Type B pancreatic cell (in vitro differentiated cells): ENCODE data around the gene QKI. TPM values are rescaled to one million over a fixed set of nuclear protein-coding genes. Genes with fewer than 3 reads are reported as not detected.
A peak's percentile ranks its signal among the peaks of the same experiment; 100 is the strongest.

Experiments
- DNase-seq: peaks from one replicate; pipeline ENCODE4 v3.0.0; 2021; ENCODE audit warnings: mixed read lengths; ENCODE audit not compliant: unreplicated experiment; ENCODE audit errors: extremely low spot score
- H3K27ac Mint-ChIP-seq: 2 replicates; pipeline ENCODE4 v1.8.0; 2021; ENCODE audit warnings: mild to moderate bottlenecking, mixed read lengths
- H3K27me3 Mint-ChIP-seq: 2 replicates; pipeline ENCODE4 v1.8.0; 2021; ENCODE audit warnings: mixed read lengths
- H3K36me3 Mint-ChIP-seq: 2 replicates; pipeline ENCODE4 v1.8.0; 2021; ENCODE audit warnings: mixed read lengths
- H3K4me1 Mint-ChIP-seq: one replicate; pipeline ENCODE4 v1.8.0; 2021; ENCODE audit warnings: mixed read lengths; ENCODE audit not compliant: unreplicated experiment
- H3K4me3 Mint-ChIP-seq: 2 replicates; pipeline ENCODE4 v1.8.0; 2021; ENCODE audit warnings: mild to moderate bottlenecking, mixed read lengths
- H3K9me3 Mint-ChIP-seq: 2 replicates; pipeline ENCODE4 v1.8.0; 2021; ENCODE audit warnings: mixed read lengths
- long read RNA-seq: library from polyadenylated mRNA; unstranded; transcript quantifications from one replicate; pipeline ENCODE4 v2.0.0, GENCODE V29; 2020
- total RNA-seq: library from RNA; stranded (reverse); gene quantifications from 2 replicates; pipeline ENCODE4 v1.2.1, GENCODE V29; 2021; ENCODE audit warnings: low replicate concordance
- TF ChIP-seq, protein P1 (sequence below): fragments of 200-600 bp; sonication (generic); conservative IDR thresholded peaks from 2 replicates; pipeline ENCODE4 v1.5.0; 2021; ENCODE audit warnings: antibody characterized with exemption, mild to moderate bottlenecking

Gene QKI
- 50.4 and 150 TPM in 2 replicates for total RNA-seq
- long read RNA-seq, full-length matches to known transcripts: 3 of 14 reads
- long read RNA-seq, partial matches to known transcripts: 6 of 14 reads
- long read RNA-seq, other reads (novel, unspliced or antisense): 5 of 14 reads

- H3K4me3 Mint-ChIP-seq: peak within 1 kb of the TSS; percentile 92
- no peaks in the 10 kb centered on the region for H3K27me3 Mint-ChIP-seq
- TF ChIP-seq, protein P1, sequence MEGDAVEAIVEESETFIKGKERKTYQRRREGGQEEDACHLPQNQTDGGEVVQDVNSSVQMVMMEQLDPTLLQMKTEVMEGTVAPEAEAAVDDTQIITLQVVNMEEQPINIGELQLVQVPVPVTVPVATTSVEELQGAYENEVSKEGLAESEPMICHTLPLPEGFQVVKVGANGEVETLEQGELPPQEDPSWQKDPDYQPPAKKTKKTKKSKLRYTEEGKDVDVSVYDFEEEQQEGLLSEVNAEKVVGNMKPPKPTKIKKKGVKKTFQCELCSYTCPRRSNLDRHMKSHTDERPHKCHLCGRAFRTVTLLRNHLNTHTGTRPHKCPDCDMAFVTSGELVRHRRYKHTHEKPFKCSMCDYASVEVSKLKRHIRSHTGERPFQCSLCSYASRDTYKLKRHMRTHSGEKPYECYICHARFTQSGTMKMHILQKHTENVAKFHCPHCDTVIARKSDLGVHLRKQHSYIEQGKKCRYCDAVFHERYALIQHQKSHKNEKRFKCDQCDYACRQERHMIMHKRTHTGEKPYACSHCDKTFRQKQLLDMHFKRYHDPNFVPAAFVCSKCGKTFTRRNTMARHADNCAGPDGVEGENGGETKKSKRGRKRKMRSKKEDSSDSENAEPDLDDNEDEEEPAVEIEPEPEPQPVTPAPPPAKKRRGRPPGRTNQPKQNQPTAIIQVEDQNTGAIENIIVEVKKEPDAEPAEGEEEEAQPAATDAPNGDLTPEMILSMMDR: no peak
- H3K4me1 Mint-ChIP-seq: peaks cover 30% of the 10 kb centered on the region
- H3K36me3 Mint-ChIP-seq: no peaks in the 10 kb centered on the region
- H3K27ac Mint-ChIP-seq: peak within 1 kb of the TSS; percentile 83
- DNase-seq: peak; percentile 81
- H3K9me3 Mint-ChIP-seq: no peaks in the 10 kb centered on the region
These were observed at the start of gene QKI for GRCh38 chr6:163414117-163414945. QKI (plus strand) TSS chr6:163414718; CDS start chr6:163415194, 476 bp downstream.

GRCh38 chr6:163366288-163366687 lies 48.2 kb upstream of the QKI start:
- Mint-ChIP-seq H3K4me1 (peaks cover 17% of the 10 kb centered on the region), H3K9me3 (no peaks in the 10 kb centered on the region), H3K4me3 (no peak overlapping the region), H3K27ac (no peak overlapping the region), H3K36me3 (no peaks in the 10 kb centered on the region), H3K27me3 (no peaks in the 10 kb centered on the region)
- no peak for DNase-seq
- TF ChIP-seq, protein P1: no peak

GRCh38 chr6:163367497-163368183 lies 46.9 kb upstream of the QKI start:
- no peaks in the 10 kb centered on the region for H3K36me3 Mint-ChIP-seq
- H3K27ac Mint-ChIP-seq: no peak overlapping the region
- H3K4me3 Mint-ChIP-seq: no peak overlapping the region
- no peak for DNase-seq
- H3K27me3 Mint-ChIP-seq: no peaks in the 10 kb centered on the region
- peaks cover 17% of the 10 kb centered on the region for H3K4me1 Mint-ChIP-seq
- H3K9me3 Mint-ChIP-seq: no peaks in the 10 kb centered on the region
- TF ChIP-seq, protein P1: no peak

DNA sequence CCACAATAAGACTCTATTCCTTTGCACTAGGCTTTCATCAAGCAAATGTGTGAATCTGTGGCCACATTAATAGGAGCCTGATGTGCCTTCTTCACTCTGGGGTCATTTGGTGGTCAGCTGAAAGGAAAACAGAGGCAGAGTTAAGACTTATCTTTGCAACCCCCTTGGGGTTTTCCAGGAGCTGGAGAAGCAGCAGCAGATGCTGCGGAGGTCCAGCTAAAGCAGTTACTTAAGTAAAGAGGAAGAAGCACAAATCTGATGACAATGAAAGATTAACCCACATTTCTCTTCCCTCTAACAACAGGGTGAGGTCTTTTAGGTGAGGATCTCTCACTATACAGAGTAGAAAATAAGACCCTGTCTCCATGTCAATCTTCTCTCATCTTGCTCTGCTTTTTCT lies 45.4 kb upstream of the QKI start:
- peaks cover 17% of the 10 kb centered on the region for H3K4me1 Mint-ChIP-seq
- H3K27ac Mint-ChIP-seq: no peak overlapping the region
- no peak overlapping the region for H3K4me3 Mint-ChIP-seq
- no peak for DNase-seq
- no peaks in the 10 kb centered on the region for H3K9me3 Mint-ChIP-seq
- TF ChIP-seq, protein P1: no peak
- H3K36me3 Mint-ChIP-seq: no peaks in the 10 kb centered on the region
- H3K27me3 Mint-ChIP-seq: no peaks in the 10 kb centered on the region

DNA sequence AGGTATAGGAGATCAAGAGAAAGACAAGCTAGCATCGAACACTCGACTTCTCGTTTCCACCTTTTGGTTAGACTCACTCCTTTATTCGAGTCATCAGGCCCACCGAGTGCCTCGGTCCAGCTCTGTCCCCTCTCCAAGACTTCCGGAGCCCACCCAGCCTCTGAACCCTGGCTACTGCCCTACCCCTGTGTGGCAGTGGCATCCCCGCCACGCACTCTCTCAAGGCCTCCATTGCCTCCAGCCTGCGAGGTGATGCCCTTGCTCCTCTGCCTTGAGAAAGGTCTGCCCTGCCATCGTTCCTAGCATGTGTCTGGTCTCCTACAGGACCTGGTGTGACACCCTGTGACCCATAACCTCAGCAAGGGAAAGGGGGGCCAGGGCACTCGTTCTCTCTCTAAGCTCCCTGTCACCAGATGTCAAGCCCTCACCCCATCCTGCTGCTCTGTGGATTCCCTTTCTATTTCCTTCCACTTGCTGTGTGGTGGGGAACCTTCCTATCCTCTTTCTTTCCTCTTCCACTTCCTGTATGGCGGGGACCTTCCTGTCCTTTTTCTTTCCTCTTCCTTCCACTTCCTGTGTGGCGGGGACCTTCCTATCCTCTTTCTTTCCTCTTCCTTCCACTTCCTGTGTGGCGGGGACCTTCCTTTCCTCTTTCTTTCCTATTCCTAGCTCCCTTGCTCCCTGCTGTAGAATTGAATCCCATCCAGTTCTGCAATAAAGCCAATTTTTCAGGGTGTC lies 44.7 kb upstream of the QKI start:
- no peaks in the 10 kb centered on the region for H3K9me3 Mint-ChIP-seq
- H3K4me3 Mint-ChIP-seq: no peak overlapping the region

More for the DNA sequence above, 44.7 kb upstream of the QKI start:
- Mint-ChIP-seq H3K27me3 (no peaks in the 10 kb centered on the region), H3K4me1 (peaks cover 17% of the 10 kb centered on the region), H3K27ac (no peak overlapping the region), H3K36me3 (no peaks in the 10 kb centered on the region)
- DNase-seq: no peak
- TF ChIP-seq, protein P1: no peak
